Measurements from ENCODE around the gene DOCK1.
A peak's percentile ranks its signal among the peaks of the same experiment; 100 is the strongest.
"Not testable (repeated sequence)": the region's sequence is repeated elsewhere in the genome, so short reads cannot be mapped to it uniquely, and the experiment has no call there.

DOCK1 gene

DNA sequence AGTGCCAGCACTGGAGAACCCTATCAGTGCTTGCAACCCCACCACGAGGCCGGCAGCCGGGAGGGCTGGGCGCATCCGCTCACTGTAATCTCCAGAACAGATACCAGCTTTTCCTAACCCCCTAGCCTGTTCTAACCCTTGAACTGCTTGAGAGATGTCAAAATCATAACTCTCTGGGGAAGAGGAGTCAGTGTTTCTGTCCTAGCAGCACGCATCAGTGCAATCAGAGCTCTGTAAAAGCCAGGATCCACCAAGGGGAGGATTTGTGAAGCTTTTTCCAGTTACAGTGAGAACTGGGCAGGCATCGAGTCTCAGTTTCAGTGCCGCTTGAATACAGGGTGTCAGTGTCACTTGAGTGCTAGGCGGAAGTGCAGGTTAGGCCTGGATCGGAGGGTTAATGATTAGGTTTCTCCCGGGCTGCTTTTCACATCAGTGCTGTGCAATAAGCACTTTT is 395.7 kb downstream of the DOCK1 start:
- H3K27ac ChIP-seq, result peak overlapping the region; percentile 81
- TF ChIP-seq, protein P1, sequence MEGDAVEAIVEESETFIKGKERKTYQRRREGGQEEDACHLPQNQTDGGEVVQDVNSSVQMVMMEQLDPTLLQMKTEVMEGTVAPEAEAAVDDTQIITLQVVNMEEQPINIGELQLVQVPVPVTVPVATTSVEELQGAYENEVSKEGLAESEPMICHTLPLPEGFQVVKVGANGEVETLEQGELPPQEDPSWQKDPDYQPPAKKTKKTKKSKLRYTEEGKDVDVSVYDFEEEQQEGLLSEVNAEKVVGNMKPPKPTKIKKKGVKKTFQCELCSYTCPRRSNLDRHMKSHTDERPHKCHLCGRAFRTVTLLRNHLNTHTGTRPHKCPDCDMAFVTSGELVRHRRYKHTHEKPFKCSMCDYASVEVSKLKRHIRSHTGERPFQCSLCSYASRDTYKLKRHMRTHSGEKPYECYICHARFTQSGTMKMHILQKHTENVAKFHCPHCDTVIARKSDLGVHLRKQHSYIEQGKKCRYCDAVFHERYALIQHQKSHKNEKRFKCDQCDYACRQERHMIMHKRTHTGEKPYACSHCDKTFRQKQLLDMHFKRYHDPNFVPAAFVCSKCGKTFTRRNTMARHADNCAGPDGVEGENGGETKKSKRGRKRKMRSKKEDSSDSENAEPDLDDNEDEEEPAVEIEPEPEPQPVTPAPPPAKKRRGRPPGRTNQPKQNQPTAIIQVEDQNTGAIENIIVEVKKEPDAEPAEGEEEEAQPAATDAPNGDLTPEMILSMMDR (conservative IDR thresholded peaks at IDR 0.05), result no peak

- TF ChIP-seq, protein P1 (conservative IDR thresholded peaks at IDR 0.05), result no peak
- peak overlapping the region; percentile 81 for H3K27ac ChIP-seq
Observed at GRCh38 chr10:127302343-127302742, 397.1 kb downstream of the DOCK1 start.

DNA sequence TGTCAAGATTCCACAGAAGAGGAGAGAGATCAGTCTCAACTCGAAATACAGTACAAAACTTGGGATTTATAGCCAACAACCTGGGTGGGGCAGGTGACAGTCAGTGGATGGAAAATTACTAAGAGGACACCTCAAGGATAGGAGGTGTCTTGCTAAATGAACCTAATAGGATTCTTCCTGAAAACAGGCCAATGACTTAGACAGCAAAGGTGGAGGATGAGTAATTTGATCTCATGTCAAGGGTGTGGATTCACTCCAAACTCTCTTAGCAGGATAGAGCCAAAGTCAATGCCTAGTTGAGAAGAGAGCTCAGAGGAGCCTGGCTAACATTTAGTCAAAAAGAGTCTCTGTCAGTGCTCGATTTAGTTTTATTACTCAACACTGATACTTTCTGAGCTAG is 397.9 kb downstream of the DOCK1 start:
- TF ChIP-seq, protein P1 (conservative IDR thresholded peaks at IDR 0.05), result no peak
- H3K27ac ChIP-seq, result no peak overlapping the region

DNA sequence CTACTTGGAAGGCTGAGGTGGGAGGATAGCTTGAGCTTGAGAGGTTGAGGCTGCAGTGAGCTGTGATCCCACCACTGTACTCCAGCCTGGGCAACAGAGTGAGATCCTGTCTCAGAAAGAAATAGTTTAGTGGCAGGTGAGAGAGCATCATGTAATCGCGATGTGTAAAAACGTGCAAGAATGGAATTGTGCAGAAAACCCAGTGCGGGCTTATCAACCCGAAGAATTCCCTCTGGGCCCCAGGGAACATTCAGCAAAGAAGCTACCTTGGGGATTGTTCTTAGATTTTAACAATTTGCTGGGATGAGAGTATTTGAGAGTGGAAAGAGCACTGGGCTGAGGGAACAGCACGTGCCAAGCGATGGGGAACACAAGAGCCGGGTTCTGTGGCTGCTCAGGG is 398.5 kb downstream of the DOCK1 start:
- no peak overlapping the region for H3K27ac ChIP-seq
- TF ChIP-seq, protein P1 (conservative IDR thresholded peaks at IDR 0.05), result no peak

GRCh38 chr10:127306479-127306878 is 401.3 kb downstream of the DOCK1 start:
- no peak overlapping the region for H3K27ac ChIP-seq

DNA sequence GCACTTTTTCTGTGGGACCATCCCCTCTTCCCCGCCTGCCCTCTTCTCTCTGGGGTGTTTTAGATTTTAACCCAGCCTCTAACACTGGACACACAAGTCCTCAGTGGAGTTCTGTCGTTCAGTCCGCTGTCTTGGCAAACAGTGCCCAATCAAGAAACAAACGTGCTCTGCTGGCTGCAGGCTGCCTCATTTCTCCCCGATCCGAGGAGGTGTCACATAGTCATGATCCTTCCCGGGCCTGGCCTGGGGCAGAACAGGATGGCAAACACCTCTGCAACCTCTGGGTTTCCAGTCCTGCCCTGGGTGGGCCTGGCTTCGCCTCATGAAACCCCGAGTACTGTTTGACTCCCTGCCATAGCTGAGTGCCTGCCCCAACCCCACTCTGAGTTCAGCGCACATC is 402.1 kb downstream of the DOCK1 start:
- no peak overlapping the region for H3K27ac ChIP-seq
- TF ChIP-seq, protein P1 (conservative IDR thresholded peaks at IDR 0.05), result no peak

More at GRCh38 chr10:127306479-127306878, 401.3 kb downstream of the DOCK1 start:
- TF ChIP-seq, protein P1 (conservative IDR thresholded peaks at IDR 0.05), result no peak

DNA sequence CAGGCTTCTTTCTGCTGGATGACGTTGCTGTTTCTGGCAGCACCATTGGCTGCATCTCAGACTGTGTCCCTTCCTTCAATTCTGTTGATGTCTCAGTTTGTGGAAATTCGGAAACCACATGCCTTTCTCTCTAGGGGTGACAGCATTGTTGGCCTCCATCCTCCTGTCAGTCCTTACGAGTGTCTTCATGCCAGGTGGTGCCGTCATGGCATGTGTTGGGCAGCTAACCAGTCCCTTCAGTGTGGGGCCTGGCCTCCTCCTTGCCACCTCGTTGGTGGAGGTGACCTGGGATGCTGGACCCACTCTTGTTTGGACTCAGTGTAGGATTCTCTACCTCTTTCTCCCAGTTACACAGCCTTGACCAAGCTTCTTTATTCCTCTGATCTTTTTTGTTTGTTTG is 402.8 kb downstream of the DOCK1 start:
- H3K27ac ChIP-seq, result no peak overlapping the region
- TF ChIP-seq, protein P1 (conservative IDR thresholded peaks at IDR 0.05), result no peak

DNA sequence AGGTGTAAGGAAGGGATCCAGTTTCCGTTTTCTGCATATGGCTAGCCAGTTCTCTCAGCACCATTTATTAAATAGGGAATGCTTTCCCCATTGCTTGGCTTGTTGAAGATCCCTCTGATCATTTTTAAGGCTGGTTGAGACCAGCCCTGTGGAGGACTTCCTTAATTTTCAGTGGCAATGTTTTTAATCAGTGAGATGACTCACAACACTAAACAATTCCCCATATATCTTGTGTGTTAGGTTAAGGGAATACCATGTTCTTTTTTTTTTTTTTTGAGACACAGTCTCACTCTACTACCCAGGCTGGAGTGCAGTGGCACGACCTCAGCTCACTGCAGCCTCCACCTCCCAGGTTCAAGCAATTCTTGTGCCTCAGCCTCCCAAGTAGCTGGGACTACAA is 404.4 kb downstream of the DOCK1 start:
- H3K27ac ChIP-seq, result not testable (repeated sequence)

Measured in VCaP (cell line).